PC-9 (cell line): Measurements from ENCODE around the gene KMT2A.

Experiments
- EZH2 ChIP-seq: fragments of 200-600 bp; sonication (generic); IDR thresholded peaks from 2 replicates; pipeline ENCODE4 v1.8.0; 2017; ENCODE audit warnings: antibody characterized with exemption, low read depth
- TF ChIP-seq, protein P1 (sequence below): fragments of 200-600 bp; sonication (generic); conservative IDR thresholded peaks from 2 replicates; pipeline ENCODE4 v1.6.1; 2017; ENCODE audit warnings: mixed run types, antibody characterized with exemption, mild to moderate bottlenecking, moderate library complexity

DNA sequence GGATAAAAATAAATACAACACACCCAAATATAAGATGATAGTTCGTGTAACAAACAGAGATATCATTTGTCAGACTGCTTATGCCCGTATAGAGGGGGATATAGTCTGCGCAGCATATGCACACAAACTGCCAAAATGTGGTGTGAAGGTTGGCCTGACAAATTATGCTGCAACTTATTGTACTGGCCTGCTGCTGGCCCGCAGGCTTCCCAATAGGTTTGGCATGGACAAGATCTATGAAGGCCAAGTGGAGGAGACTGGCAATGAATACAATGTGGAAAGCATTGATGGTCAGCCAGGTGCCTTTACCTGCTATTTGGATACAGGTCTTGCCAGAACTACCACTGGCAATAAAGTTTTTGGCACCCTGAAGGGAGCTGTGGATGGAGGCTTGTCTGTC is 124.5 kb downstream of the KMT2A start:
- TF ChIP-seq, protein P1, sequence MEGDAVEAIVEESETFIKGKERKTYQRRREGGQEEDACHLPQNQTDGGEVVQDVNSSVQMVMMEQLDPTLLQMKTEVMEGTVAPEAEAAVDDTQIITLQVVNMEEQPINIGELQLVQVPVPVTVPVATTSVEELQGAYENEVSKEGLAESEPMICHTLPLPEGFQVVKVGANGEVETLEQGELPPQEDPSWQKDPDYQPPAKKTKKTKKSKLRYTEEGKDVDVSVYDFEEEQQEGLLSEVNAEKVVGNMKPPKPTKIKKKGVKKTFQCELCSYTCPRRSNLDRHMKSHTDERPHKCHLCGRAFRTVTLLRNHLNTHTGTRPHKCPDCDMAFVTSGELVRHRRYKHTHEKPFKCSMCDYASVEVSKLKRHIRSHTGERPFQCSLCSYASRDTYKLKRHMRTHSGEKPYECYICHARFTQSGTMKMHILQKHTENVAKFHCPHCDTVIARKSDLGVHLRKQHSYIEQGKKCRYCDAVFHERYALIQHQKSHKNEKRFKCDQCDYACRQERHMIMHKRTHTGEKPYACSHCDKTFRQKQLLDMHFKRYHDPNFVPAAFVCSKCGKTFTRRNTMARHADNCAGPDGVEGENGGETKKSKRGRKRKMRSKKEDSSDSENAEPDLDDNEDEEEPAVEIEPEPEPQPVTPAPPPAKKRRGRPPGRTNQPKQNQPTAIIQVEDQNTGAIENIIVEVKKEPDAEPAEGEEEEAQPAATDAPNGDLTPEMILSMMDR, result no peak
- no peak for TF ChIP-seq EZH2
